Measurements from ENCODE around the gene CLK3.

Gene CLK3

GRCh38 chr15:74669627-74670026, 54.0 kb downstream of the CLK3 start:
- DNase-seq (ENCODE audit: insufficient read length) = no peak
- no peak for FAIRE-seq
- TF ChIP-seq POLR2AphosphoS5 (IDR thresholded peaks at IDR 0.05; ENCODE audit: low read depth, low read length) = no peak
- no peak for TF ChIP-seq TAF1 (IDR thresholded peaks at IDR 0.05; ENCODE audit: borderline replicate concordance, low read depth, low read length)
- no peak for TF ChIP-seq POLR2A (IDR thresholded peaks at IDR 0.05; ENCODE audit: low read depth, low read length)

GRCh38 chr15:74674161-74674560, 58.5 kb downstream of the CLK3 start:
- DNase-seq (ENCODE audit: insufficient read length) = no peak
- no peak for TF ChIP-seq POLR2A (IDR thresholded peaks at IDR 0.05; ENCODE audit: low read depth, low read length)
- no peak for TF ChIP-seq TAF1 (IDR thresholded peaks at IDR 0.05; ENCODE audit: borderline replicate concordance, low read depth, low read length)
- no peak for TF ChIP-seq POLR2AphosphoS5 (IDR thresholded peaks at IDR 0.05; ENCODE audit: low read depth, low read length)
- no peak for FAIRE-seq

GRCh38 chr15:74676801-74677200, 61.2 kb downstream of the CLK3 start:
- TF ChIP-seq POLR2A (IDR thresholded peaks at IDR 0.05; ENCODE audit: low read depth, low read length) = no peak
- no peak for TF ChIP-seq POLR2AphosphoS5 (IDR thresholded peaks at IDR 0.05; ENCODE audit: low read depth, low read length)
- no peak for TF ChIP-seq TAF1 (IDR thresholded peaks at IDR 0.05; ENCODE audit: borderline replicate concordance, low read depth, low read length)
- DNase-seq (ENCODE audit: insufficient read length) = no peak
- no peak for FAIRE-seq
